GM23248 (cell line): Measurements from ENCODE around the gene MAP7D2. TPM values are rescaled to one million over a fixed set of nuclear protein-coding genes. Genes with fewer than 3 reads are reported as not detected.

Experiments used
- DNase-seq: peaks from one replicate; pipeline ENCODE4 v3.0.0-alpha.2; 2015
- H2AFZ ChIP-seq: fragments of 200-600 bp; sonication (generic); 2 replicates; pipeline ENCODE4 v1.6.1; 2016; ENCODE audit warnings: antibody characterized with exemption
- H3F3A ChIP-seq: fragments of 200-600 bp; sonication (generic); 2 replicates; pipeline ENCODE4 v1.6.1; 2016; ENCODE audit warnings: mild to moderate bottlenecking, antibody characterized with exemption, mixed run types; ENCODE audit not compliant: insufficient read depth
- H3K27ac ChIP-seq: fragments of 200-600 bp; sonication (generic); 2 replicates; pipeline ENCODE4 v1.5.1; 2016; ENCODE audit warnings: mild to moderate bottlenecking
- H3K27me3 ChIP-seq: fragments of 200-600 bp; sonication (generic); replicated peaks from 2 replicates; pipeline ENCODE4 v1.6.1; 2016; ENCODE audit warnings: mild to moderate bottlenecking; ENCODE audit not compliant: insufficient read depth
- H3K36me3 ChIP-seq: fragments of 200-600 bp; sonication (generic); 2 replicates; pipeline ENCODE4 v1.6.1; 2016; ENCODE audit warnings: low read depth, mild to moderate bottlenecking
- H3K4me1 ChIP-seq: fragments of 200-600 bp; sonication (generic); 2 replicates; pipeline ENCODE4 v1.6.1; 2016; ENCODE audit warnings: mild to moderate bottlenecking; ENCODE audit not compliant: insufficient read depth
- H3K4me2 ChIP-seq: fragments of 200-600 bp; sonication (generic); one replicate; pipeline ENCODE4 v1.6.1; 2016; ENCODE audit warnings: mild to moderate bottlenecking; ENCODE audit not compliant: unreplicated experiment
- H3K4me3 ChIP-seq: fragments of 200-600 bp; sonication (generic); 2 replicates; pipeline ENCODE4 v1.5.1; 2016; ENCODE audit warnings: mild to moderate bottlenecking
- H3K79me2 ChIP-seq: fragments of 200-600 bp; sonication (generic); 2 replicates; pipeline ENCODE4 v1.6.1; 2016; ENCODE audit warnings: mild to moderate bottlenecking; ENCODE audit not compliant: insufficient read depth
- H3K9ac ChIP-seq: fragments of 200-600 bp; sonication (generic); 2 replicates; pipeline ENCODE4 v1.6.1; 2016; ENCODE audit warnings: mild to moderate bottlenecking
- H3K9me2 ChIP-seq: fragments of 200-600 bp; sonication (generic); 2 replicates; pipeline ENCODE4 v1.6.1; 2016; ENCODE audit warnings: mixed run types, mild to moderate bottlenecking, moderate library complexity; ENCODE audit not compliant: insufficient read depth
- H3K9me3 ChIP-seq: fragments of 200-600 bp; sonication (generic); one replicate; pipeline ENCODE4 v1.6.1; 2017; ENCODE audit warnings: low read depth
- H4K20me1 ChIP-seq: fragments of 200-600 bp; sonication (generic); 2 replicates; pipeline ENCODE4 v1.6.0; 2016; ENCODE audit not compliant: insufficient read depth
- EZH2 ChIP-seq: fragments of 200-600 bp; sonication (generic); IDR thresholded peaks from 2 replicates; pipeline ENCODE4 v1.6.1; 2018; ENCODE audit warnings: antibody characterized with exemption, mild to moderate bottlenecking; ENCODE audit not compliant: insufficient read depth, poor library complexity, severe bottlenecking
- EZH2phosphoT487 ChIP-seq: fragments of 200-600 bp; sonication (generic); IDR thresholded peaks from 2 replicates; pipeline ENCODE4 v1.6.1; 2018; ENCODE audit warnings: antibody characterized with exemption, moderate library complexity, mild to moderate bottlenecking, low read depth; ENCODE audit not compliant: insufficient read depth
- WGBS, 2 experiments: methylation state at CpG; one replicate each; pipeline ENCODE4 v1.1.6; 2015 to 2017; ENCODE audit warnings: low lambda C conversion rate in 2 of 2, low coverage in 1 of 2; ENCODE audit errors: missing lambda C conversion rate in 2 of 2; 5-methylcytosine and 5-hydroxymethylcytosine counted together
- in situ Hi-C: fragments of 300-500 bp; cut with MboI; formaldehyde crosslinking; loops from 2 replicates; pipeline ENCODE4 v1.15.0; 2020
- polyA plus RNA-seq: library from polyadenylated mRNA; unstranded; fragments of >200 nt; fragmentation: Nextera tagmentation; extraction: Ambion mirVana; gene quantifications from 2 replicates; pipeline ENCODE4 v1.2.1, GENCODE V29; 2016
- total RNA-seq: library from RNA; depleted of rRNA; stranded (reverse); fragments of >200 nt; shearing (Covaris generic); gene quantifications from 2 replicates; pipeline ENCODE4 v1.2.3, GENCODE V29; 2014

The MAP7D2 gene
- total and polyA plus RNA-seq, 2 experiments from 2014 or later: 0.11 to 0.32 TPM

GRCh38 chrX:20016616-20016945, 100.1 kb downstream of the MAP7D2 start:
- no peak for TF ChIP-seq EZH2phosphoT487
- no peak for TF ChIP-seq EZH2
- no peak overlapping the region for H3K4me3 ChIP-seq
- no peaks in the 10 kb centered on the region for H4K20me1 ChIP-seq
- no peaks in the 10 kb centered on the region for H3K79me2 ChIP-seq
- no peak overlapping the region for H3K9ac ChIP-seq
- WGBS, 2 experiments: 0 to 4% methylated on average over 2 of the region's 2 CpGs
- H3K9me2 ChIP-seq: no peaks in the 10 kb centered on the region
- no peaks in the 10 kb centered on the region for H3K36me3 ChIP-seq
- no peaks in the 10 kb centered on the region for H3K27me3 ChIP-seq
- no peak overlapping the region for H2AFZ ChIP-seq
- H3K9me3 ChIP-seq: no peaks in the 10 kb centered on the region
- in situ Hi-C loops: no loop called here
- no peak overlapping the region for H3K27ac ChIP-seq
- 0 out of 2 replicates have a peak, but pooled peaks cover 7% of the 10 kb centered on the region for H3F3A ChIP-seq
- H3K4me1 ChIP-seq: no peaks in the 10 kb centered on the region
- DNase-seq: peak; percentile 24
- H3K4me2 ChIP-seq: no peak overlapping the region

GRCh38 chrX:20015945-20016615, 100.6 kb downstream of the MAP7D2 start:
- no peaks in the 10 kb centered on the region for H3K79me2 ChIP-seq
- WGBS, 2 experiments: 1 to 2% methylated on average over 7 to 9 of the region's 9 CpGs
- no peaks in the 10 kb centered on the region for H3K4me1 ChIP-seq
- H3K36me3 ChIP-seq: no peaks in the 10 kb centered on the region
- no peaks in the 10 kb centered on the region for H4K20me1 ChIP-seq
- H3K9me2 ChIP-seq: no peaks in the 10 kb centered on the region
- H3K9me3 ChIP-seq: no peaks in the 10 kb centered on the region
- H3K27me3 ChIP-seq: no peaks in the 10 kb centered on the region
- H2AFZ ChIP-seq: no peak overlapping the region
- no peak overlapping the region for H3K4me3 ChIP-seq
- in situ Hi-C loops: no loop called here
- TF ChIP-seq EZH2 (no peak), EZH2phosphoT487 (0 out of 2 replicates have a peak, but pooled peaks have one; percentile 33)
- no peak overlapping the region for H3K4me2 ChIP-seq
- H3F3A ChIP-seq: 0 out of 2 replicates have a peak, but pooled peaks cover 7% of the 10 kb centered on the region
- no peak overlapping the region for H3K9ac ChIP-seq
- peak; percentile 28 for DNase-seq
- H3K27ac ChIP-seq: no peak overlapping the region

GRCh38 chrX:20015422-20015821, 101.3 kb downstream of the MAP7D2 start:
- peak; percentile 2 for DNase-seq
- H3K27me3 ChIP-seq: no peaks in the 10 kb centered on the region
- in situ Hi-C loops: no loop called here
- no peak overlapping the region for H3K4me3 ChIP-seq
- no peaks in the 10 kb centered on the region for H4K20me1 ChIP-seq
- H3K27ac ChIP-seq: no peak overlapping the region
- TF ChIP-seq EZH2 (no peak), EZH2phosphoT487 (no peak)
- no peak overlapping the region for H3K9ac ChIP-seq
- H3K9me2 ChIP-seq: no peaks in the 10 kb centered on the region
- H2AFZ ChIP-seq: no peak overlapping the region
- H3K9me3 ChIP-seq: no peaks in the 10 kb centered on the region
- no peaks in the 10 kb centered on the region for H3K4me1 ChIP-seq
- H3K79me2 ChIP-seq: no peaks in the 10 kb centered on the region
- 0 out of 2 replicates have a peak, but pooled peaks cover 7% of the 10 kb centered on the region for H3F3A ChIP-seq
- H3K4me2 ChIP-seq: no peak overlapping the region
- WGBS, 2 experiments: 0 to 14% methylated on average over 1 of the region's 1 CpG
- H3K36me3 ChIP-seq: no peaks in the 10 kb centered on the region

DNA sequence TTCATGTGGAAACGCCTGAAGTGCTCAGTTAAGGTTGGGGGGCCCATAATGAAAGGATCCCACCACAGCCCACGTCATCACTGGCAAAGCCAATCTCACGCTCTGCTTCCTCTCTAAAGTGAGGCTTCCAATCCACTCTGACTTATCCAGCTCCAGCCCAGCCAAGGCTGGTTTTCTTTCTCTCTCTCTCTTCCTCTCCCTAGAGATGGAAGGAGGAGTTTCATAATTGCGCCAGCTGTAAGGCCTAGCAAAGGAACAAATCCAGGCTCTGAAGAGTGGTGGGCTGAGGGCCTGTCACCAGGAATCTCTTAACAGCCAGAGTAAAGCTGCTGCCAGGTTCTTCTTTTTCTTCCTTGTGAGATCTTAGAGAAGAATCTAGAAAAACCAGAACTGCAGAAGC, 105.1 kb downstream of the MAP7D2 start:
- H3K4me1 ChIP-seq: no peaks in the 10 kb centered on the region
- no peak for DNase-seq
- no peaks in the 10 kb centered on the region for H3K36me3 ChIP-seq
- H3K27ac ChIP-seq: no peak overlapping the region
- H3K9me2 ChIP-seq: no peaks in the 10 kb centered on the region
- no peak overlapping the region for H2AFZ ChIP-seq
- no peak overlapping the region for H3K9ac ChIP-seq
- 0 out of 2 replicates have a peak, but pooled peaks cover 7% of the 10 kb centered on the region for H3F3A ChIP-seq
- H3K27me3 ChIP-seq: no peaks in the 10 kb centered on the region
- H3K9me3 ChIP-seq: no peaks in the 10 kb centered on the region
- H3K79me2 ChIP-seq: no peaks in the 10 kb centered on the region
- H3K4me3 ChIP-seq: no peak overlapping the region
- no peak overlapping the region for H3K4me2 ChIP-seq
- 79 to 86% methylated on average over 1 to 4 of the region's 4 CpGs for WGBS, 2 experiments
- H4K20me1 ChIP-seq: no peaks in the 10 kb centered on the region
- in situ Hi-C loops: no loop called here
- no peak for TF ChIP-seq EZH2
- TF ChIP-seq EZH2phosphoT487: no peak
